ENCODE measurements around the gene BBS9. TPM values are rescaled to one million over a fixed set of nuclear protein-coding genes. Genes with fewer than 3 reads are reported as not detected.

Gene BBS9
- total RNA-seq, 6 experiments from 2014 or later, result 3.0 to 8.0 (median 6.6) TPM

DNA sequence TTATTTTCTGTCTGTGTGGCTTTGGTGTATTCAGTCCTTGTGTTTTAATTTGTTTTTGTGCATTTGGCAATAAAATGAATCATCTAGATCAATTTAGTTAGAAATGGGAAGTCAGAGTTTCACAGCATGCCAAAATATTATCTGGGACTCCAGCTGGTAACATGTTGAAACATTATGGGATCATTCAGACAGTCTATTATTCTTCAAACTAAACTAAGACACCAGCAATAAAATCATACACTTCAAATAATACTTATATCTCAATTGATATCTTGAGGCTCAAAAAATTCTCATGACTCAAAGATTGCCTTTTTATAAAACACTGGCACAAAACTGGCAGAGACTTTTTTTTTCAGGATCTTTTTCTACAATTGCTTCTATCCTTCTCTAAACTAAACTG is 14.4 kb upstream of the BBS9 start:
- Histone ChIP-seq H3K9me3 (no peaks in the 10 kb centered on the region), H3K4me1 (no peaks in the 10 kb centered on the region), H3K4me3 (no peak overlapping the region), H3K27ac (no peak overlapping the region), H3K27me3 (no peaks in the 10 kb centered on the region), H3K36me3 (no peaks in the 10 kb centered on the region)
- DNase-seq, result no peak
- intact Hi-C loops (cut with DNase I), result no loop called here
- no peak for ATAC-seq
- no peak for TF ChIP-seq POLR2A (IDR thresholded peaks at IDR 0.05)
- TF ChIP-seq, protein P1, sequence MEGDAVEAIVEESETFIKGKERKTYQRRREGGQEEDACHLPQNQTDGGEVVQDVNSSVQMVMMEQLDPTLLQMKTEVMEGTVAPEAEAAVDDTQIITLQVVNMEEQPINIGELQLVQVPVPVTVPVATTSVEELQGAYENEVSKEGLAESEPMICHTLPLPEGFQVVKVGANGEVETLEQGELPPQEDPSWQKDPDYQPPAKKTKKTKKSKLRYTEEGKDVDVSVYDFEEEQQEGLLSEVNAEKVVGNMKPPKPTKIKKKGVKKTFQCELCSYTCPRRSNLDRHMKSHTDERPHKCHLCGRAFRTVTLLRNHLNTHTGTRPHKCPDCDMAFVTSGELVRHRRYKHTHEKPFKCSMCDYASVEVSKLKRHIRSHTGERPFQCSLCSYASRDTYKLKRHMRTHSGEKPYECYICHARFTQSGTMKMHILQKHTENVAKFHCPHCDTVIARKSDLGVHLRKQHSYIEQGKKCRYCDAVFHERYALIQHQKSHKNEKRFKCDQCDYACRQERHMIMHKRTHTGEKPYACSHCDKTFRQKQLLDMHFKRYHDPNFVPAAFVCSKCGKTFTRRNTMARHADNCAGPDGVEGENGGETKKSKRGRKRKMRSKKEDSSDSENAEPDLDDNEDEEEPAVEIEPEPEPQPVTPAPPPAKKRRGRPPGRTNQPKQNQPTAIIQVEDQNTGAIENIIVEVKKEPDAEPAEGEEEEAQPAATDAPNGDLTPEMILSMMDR (IDR thresholded peaks at IDR 0.05), result no peak

DNA sequence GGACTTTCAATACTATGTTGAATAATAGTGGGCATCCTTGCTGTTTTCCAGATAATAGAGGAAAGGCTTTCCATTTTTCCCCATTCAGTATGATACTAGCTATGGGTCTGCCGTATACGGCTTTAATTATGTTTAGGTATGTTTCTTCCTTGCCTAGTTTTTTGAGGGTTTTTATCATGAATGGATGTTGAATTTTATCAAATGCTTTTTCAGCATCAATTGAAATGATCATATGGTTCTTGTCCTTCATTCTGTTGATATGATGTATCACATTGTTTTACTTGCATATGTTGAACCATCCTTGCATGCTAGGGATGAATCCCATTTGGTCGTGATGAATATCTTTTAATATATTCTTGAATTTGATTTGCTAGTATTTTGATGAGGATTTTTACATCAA is 11.0 kb upstream of the BBS9 start:
- intact Hi-C loops (cut with DNase I), result no loop called here
- ATAC-seq (no peak), DNase-seq (no peak)
- Histone ChIP-seq H3K27me3 (no peaks in the 10 kb centered on the region), H3K9me3 (no peaks in the 10 kb centered on the region), H3K4me1 (no peaks in the 10 kb centered on the region), H3K4me3 (no peak overlapping the region), H3K27ac (no peak overlapping the region), H3K36me3 (no peaks in the 10 kb centered on the region)
- WGBS (ENCODE audit: insufficient coverage, low coverage, low lambda C conversion rate, missing lambda C conversion rate), result 88% methylated on average over 3 of the region's 3 CpGs
- TF ChIP-seq, protein P1 (IDR thresholded peaks at IDR 0.05), result no peak
- no peak for TF ChIP-seq POLR2A (IDR thresholded peaks at IDR 0.05)

DNA sequence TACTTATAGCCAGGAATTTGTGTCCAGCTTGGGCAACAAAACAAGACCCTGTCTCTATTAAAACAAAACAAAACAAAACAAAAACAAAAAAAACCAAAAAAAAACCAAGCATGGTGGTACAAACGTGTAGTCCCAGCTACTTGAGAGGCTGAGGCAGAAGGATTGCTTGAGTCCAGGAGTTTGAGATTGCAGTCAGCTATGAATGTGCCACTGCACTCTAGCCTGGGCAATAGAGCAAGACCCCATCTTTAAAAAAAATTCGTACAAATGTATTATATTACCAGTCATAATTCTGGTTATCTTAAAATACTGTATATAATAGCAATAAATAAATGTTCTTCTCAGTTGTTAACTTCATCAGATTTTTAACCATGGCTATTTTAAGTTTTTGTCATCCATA is 2.3 kb upstream of the BBS9 start:
- no peak for TF ChIP-seq POLR2A (IDR thresholded peaks at IDR 0.05)
- TF ChIP-seq, protein P1 (IDR thresholded peaks at IDR 0.05), result no peak
- 58% methylated on average over 2 of the region's 2 CpGs for WGBS (ENCODE audit: insufficient coverage, low coverage, low lambda C conversion rate, missing lambda C conversion rate)
- no peak for DNase-seq
- Histone ChIP-seq H3K4me3 (no peak overlapping the region), H3K27me3 (no peaks in the 10 kb centered on the region), H3K4me1 (peaks cover 0 to 9% (median 0%) of the 10 kb centered on the region in 4 donors), H3K9me3 (no peaks in the 10 kb centered on the region), H3K27ac (no peak overlapping the region), H3K36me3 (no peaks in the 10 kb centered on the region)
- intact Hi-C loops (cut with DNase I), result no loop called here
- ATAC-seq, result no peak

DNA sequence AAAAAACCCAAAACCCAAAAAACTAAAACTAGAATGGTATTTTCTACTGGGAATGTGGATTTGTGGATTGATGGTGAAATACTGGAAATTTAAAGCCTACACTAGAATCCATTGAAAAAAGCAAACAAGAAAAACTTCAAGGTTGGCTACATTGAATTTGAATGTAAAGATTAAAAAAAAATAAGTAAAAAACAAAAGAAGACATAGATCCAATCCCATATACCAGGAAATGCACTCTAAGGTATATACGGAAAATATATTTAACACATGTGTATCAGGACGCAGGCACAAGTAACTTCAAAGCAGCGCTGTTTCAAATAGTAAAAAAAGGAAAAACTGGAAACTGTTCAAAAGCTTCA is 754 bp upstream of the BBS9 start:
- peak overlapping the region; percentile 70 to 71 (median 71) for H3K4me3 ChIP-seq
- H3K27ac ChIP-seq, result peak overlapping the region; percentile 46 to 80 (median 67)
- peaks cover 0 to 9% (median 0%) of the 10 kb centered on the region in 4 donors for H3K4me1 ChIP-seq
- DNase-seq (no peak), ATAC-seq (no peak)
- intact Hi-C loops (cut with DNase I), result no loop called here
- H3K36me3 ChIP-seq, result no peaks in the 10 kb centered on the region
- no peak for TF ChIP-seq POLR2A (IDR thresholded peaks at IDR 0.05)
- TF ChIP-seq, protein P1 (IDR thresholded peaks at IDR 0.05), result no peak
- H3K27me3 ChIP-seq, result no peaks in the 10 kb centered on the region
- 0% methylated on average over 3 of the region's 3 CpGs for WGBS (ENCODE audit: insufficient coverage, low coverage, low lambda C conversion rate, missing lambda C conversion rate)
- no peaks in the 10 kb centered on the region for H3K9me3 ChIP-seq

DNA sequence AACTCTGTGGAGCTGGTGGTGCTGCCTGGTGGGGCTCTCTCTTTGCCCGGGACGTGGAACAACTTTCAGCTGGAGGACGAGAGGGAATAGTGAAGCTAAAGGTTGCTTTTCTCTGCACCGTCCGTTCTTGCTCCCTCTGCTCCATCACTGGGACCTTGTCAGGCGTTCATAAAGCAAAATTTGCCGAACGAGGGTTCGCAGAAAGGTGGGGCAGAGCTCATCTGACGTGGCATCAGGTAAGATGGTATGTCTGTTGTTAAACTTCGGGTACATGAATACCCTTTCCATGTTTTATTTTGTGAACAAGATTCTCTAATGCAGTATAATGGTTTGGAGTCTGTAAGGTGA is 416 bp downstream of the BBS9 start:
- Histone ChIP-seq H3K9me3 (no peaks in the 10 kb centered on the region), H3K4me1 (peaks cover 0 to 9% (median 0%) of the 10 kb centered on the region in 4 donors), H3K27ac (peak overlapping the region in 1 of 3 donors; percentile 67), H3K4me3 (peak overlapping the region; percentile 70 to 71 (median 71)), H3K27me3 (no peaks in the 10 kb centered on the region), H3K36me3 (no peaks in the 10 kb centered on the region)
- TF ChIP-seq POLR2A (IDR thresholded peaks at IDR 0.05), result no peak
- TF ChIP-seq, protein P1 (IDR thresholded peaks at IDR 0.05), result no peak
- WGBS (ENCODE audit: insufficient coverage, low coverage, low lambda C conversion rate, missing lambda C conversion rate), result 0% methylated on average over 10 of the region's 11 CpGs
- no peak for DNase-seq
- intact Hi-C loops (cut with DNase I), result no loop called here
- ATAC-seq, result peak; percentile 2 to 19 (median 8)

Measured in right lobe of liver (tissue), 6 donors.